Mammary epithelial cell (primary cell): Measurements from ENCODE around the gene MARF1.

Source experiments
- EZH2 ChIP-seq: IDR thresholded peaks from 2 replicates; pipeline ENCODE4 v1.6.1; 2012; ENCODE audit warnings: low read length, inconsistent platforms, borderline replicate concordance
- TF ChIP-seq, protein P1 (sequence below), 2 donors: IDR thresholded peaks in 1 of 2; conservative IDR thresholded peaks in 1 of 2; 2 replicates each; pipeline ENCODE4 v1.5.1; 2011 to 2012; ENCODE audit warnings: inconsistent platforms in 2 of 2, low read length in 2 of 2, mild to moderate bottlenecking in 2 of 2, control low read depth in 1 of 2, low read depth in 1 of 2; ENCODE audit not compliant: insufficient read depth in 1 of 2; ENCODE audit errors: extremely low read depth in 1 of 2

DNA sequence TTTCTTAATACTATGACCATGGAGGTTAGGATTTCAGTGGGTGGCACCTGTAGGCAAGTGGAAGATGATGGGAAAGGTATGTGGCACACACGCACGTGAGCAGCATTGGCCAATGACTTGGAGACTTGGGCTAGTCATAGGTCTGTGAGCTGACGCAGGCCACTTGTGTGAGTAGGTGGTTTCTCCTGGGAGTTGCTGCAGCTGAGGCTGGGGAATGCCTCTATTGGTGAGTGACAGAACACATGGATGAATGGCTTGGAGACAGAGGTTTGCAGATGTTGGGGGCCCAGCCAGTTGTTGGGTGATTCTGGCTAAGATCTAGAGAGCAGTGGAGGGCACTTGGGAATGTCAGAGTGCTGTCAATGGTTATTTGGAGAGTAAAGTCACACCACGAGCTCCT, 64.1 kb downstream of the MARF1 start:
- TF ChIP-seq, protein P1, sequence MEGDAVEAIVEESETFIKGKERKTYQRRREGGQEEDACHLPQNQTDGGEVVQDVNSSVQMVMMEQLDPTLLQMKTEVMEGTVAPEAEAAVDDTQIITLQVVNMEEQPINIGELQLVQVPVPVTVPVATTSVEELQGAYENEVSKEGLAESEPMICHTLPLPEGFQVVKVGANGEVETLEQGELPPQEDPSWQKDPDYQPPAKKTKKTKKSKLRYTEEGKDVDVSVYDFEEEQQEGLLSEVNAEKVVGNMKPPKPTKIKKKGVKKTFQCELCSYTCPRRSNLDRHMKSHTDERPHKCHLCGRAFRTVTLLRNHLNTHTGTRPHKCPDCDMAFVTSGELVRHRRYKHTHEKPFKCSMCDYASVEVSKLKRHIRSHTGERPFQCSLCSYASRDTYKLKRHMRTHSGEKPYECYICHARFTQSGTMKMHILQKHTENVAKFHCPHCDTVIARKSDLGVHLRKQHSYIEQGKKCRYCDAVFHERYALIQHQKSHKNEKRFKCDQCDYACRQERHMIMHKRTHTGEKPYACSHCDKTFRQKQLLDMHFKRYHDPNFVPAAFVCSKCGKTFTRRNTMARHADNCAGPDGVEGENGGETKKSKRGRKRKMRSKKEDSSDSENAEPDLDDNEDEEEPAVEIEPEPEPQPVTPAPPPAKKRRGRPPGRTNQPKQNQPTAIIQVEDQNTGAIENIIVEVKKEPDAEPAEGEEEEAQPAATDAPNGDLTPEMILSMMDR (conservative IDR thresholded peaks at IDR 0.05 in 1 of 2, IDR thresholded peaks at IDR 0.05 in 1 of 2; ENCODE audit: extremely low read depth in 1 of 2, insufficient read depth in 1 of 2, low read depth in 1 of 2, low read length in 2 of 2): no peak
- TF ChIP-seq EZH2: no peak
